ENCODE data around the gene ZNF668.

- TF ChIP-seq CTCF (IDR thresholded peaks at IDR 0.05) (no peak), POLR2A (IDR thresholded peaks at IDR 0.05) (no peak)
Observed at GRCh38 chr16:31077592-31078396, 3.8 kb upstream of the ZNF668 start.
